Measurements from ENCODE around the gene CNN2. TPM values are rescaled to one million over a fixed set of nuclear protein-coding genes. Genes with fewer than 3 reads are reported as not detected.

CNN2 gene
- total RNA-seq, 4 donors from 2014 or later, result 2.2 to 10.1 (median 4.1) TPM

DNA sequence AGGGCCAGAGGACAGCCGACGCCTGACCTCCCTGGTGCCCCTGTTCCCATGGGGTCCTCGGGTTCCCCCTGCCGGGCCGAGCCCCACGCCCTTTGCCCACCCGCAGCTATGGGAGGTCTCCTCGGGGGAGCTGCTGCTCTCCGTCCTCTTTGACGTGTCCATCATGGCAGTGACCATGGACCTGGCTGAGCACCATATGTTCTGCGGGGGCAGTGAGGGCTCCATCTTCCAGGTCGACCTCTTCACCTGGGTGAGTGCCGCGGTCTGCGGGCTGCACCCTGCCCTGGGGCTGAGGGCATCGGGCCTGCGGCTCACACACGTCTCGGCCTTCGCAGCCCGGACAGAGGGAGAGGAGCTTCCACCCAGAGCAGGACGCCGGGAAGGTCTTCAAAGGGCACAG, 35.7 kb upstream of the CNN2 start:
- in situ Hi-C loops (cut with MboI; ENCODE audit: low sequenced_read_pairs in 4 of 4), result loop anchor here in 1 of 4 donors (25.0 kb wide), 1 partner anchor 128 kb away; the partner anchor contains the start of genes CFD and ELANE
- intact Hi-C loops (cut with DNase I; ENCODE audit: low total_unique reads), result no loop called here
- no peaks in the 10 kb centered on the region for H3K4me1 ChIP-seq
- peaks cover 0 to 36% of the 10 kb centered on the region in 2 donors for H3K36me3 ChIP-seq
- ATAC-seq (no peak), DNase-seq (no peak)
- H3K27ac ChIP-seq, result no peak overlapping the region
- H3K4me3 ChIP-seq, result no peak overlapping the region
- H3K27me3 ChIP-seq, result peaks cover under 1 to 2% (median 2%) of the 10 kb centered on the region in 3 donors
- TF ChIP-seq, protein P1, sequence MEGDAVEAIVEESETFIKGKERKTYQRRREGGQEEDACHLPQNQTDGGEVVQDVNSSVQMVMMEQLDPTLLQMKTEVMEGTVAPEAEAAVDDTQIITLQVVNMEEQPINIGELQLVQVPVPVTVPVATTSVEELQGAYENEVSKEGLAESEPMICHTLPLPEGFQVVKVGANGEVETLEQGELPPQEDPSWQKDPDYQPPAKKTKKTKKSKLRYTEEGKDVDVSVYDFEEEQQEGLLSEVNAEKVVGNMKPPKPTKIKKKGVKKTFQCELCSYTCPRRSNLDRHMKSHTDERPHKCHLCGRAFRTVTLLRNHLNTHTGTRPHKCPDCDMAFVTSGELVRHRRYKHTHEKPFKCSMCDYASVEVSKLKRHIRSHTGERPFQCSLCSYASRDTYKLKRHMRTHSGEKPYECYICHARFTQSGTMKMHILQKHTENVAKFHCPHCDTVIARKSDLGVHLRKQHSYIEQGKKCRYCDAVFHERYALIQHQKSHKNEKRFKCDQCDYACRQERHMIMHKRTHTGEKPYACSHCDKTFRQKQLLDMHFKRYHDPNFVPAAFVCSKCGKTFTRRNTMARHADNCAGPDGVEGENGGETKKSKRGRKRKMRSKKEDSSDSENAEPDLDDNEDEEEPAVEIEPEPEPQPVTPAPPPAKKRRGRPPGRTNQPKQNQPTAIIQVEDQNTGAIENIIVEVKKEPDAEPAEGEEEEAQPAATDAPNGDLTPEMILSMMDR (IDR thresholded peaks at IDR 0.05 in 4 of 5, conservative IDR thresholded peaks at IDR 0.05 in 1 of 5), result no peak
- no peak for TF ChIP-seq POLR2A (IDR thresholded peaks at IDR 0.05)
- no peaks in the 10 kb centered on the region for H3K9me3 ChIP-seq

- H3K27me3 ChIP-seq, result peaks cover 7 to 8% (median 8%) of the 10 kb centered on the region in 3 donors
- no peaks in the 10 kb centered on the region for H3K9me3 ChIP-seq
- peaks cover 0 to 6% of the 10 kb centered on the region in 2 donors for H3K4me1 ChIP-seq
- no peak for TF ChIP-seq POLR2A (IDR thresholded peaks at IDR 0.05)
- TF ChIP-seq, protein P1 (IDR thresholded peaks at IDR 0.05 in 4 of 5, conservative IDR thresholded peaks at IDR 0.05 in 1 of 5), result no peak
- H3K4me3 ChIP-seq, result no peak overlapping the region
- peak overlapping the region in 1 of 4 donors; percentile 18 for H3K27ac ChIP-seq
- in situ Hi-C loops (cut with MboI; ENCODE audit: low sequenced_read_pairs in 4 of 4) (loop anchor here in 1 of 4 donors (25.0 kb wide), 1 partner anchor 129 kb away; the partner anchor contains the start of genes CFD and ELANE), intact Hi-C loops (cut with DNase I; ENCODE audit: low total_unique reads) (no loop called here)
- peak in 1 of 2 donors; percentile 44 for DNase-seq
- peak in 1 of 2 donors; percentile 39 for ATAC-seq
- H3K36me3 ChIP-seq, result peaks cover 0 to 30% of the 10 kb centered on the region in 2 donors
Observed at GRCh38 chr19:991174-991931, 35.1 kb upstream of the CNN2 start.

- no peak for DNase-seq
- intact Hi-C loops (cut with DNase I; ENCODE audit: low total_unique reads), result no loop called here
- H3K27me3 ChIP-seq, result peaks cover 14 to 16% (median 15%) of the 10 kb centered on the region in 3 donors
- H3K4me1 ChIP-seq, result peaks cover 0 to 9% of the 10 kb centered on the region in 2 donors
- no peak overlapping the region for H3K4me3 ChIP-seq
- H3K9me3 ChIP-seq, result no peaks in the 10 kb centered on the region
- TF ChIP-seq POLR2A (IDR thresholded peaks at IDR 0.05), result no peak
- TF ChIP-seq, protein P1 (IDR thresholded peaks at IDR 0.05 in 4 of 5, conservative IDR thresholded peaks at IDR 0.05 in 1 of 5), result no peak
- ATAC-seq, result no peak
- in situ Hi-C loops (cut with MboI; ENCODE audit: low sequenced_read_pairs in 4 of 4), result loop anchor here in 1 of 4 donors (25.0 kb wide), 1 partner anchor 130 kb away; the partner anchor contains the start of genes CFD and ELANE
- H3K36me3 ChIP-seq, result peaks cover 0 to 29% of the 10 kb centered on the region in 2 donors
- no peak overlapping the region for H3K27ac ChIP-seq
Observed at GRCh38 chr19:991932-992669, 34.3 kb upstream of the CNN2 start.

GRCh38 chr19:992670-993055, 33.7 kb upstream of the CNN2 start:
- Histone ChIP-seq H3K27me3 (peaks cover 20 to 21% (median 21%) of the 10 kb centered on the region in 3 donors), H3K36me3 (peaks cover 0 to 29% of the 10 kb centered on the region in 2 donors), H3K4me1 (peaks cover 0 to 9% of the 10 kb centered on the region in 2 donors), H3K4me3 (no peak overlapping the region), H3K27ac (no peak overlapping the region), H3K9me3 (no peaks in the 10 kb centered on the region)
- in situ Hi-C loops (cut with MboI; ENCODE audit: low sequenced_read_pairs in 4 of 4), result loop anchor here in 1 of 4 donors (25.0 kb wide), 1 partner anchor 130 kb away; the partner anchor contains the start of genes CFD and ELANE
- DNase-seq (no peak), ATAC-seq (no peak)
- TF ChIP-seq POLR2A (IDR thresholded peaks at IDR 0.05), result no peak
- TF ChIP-seq, protein P1 (IDR thresholded peaks at IDR 0.05 in 4 of 5, conservative IDR thresholded peaks at IDR 0.05 in 1 of 5), result no peak
- intact Hi-C loops (cut with DNase I; ENCODE audit: low total_unique reads), result no loop called here

Measured in gastrocnemius medialis (tissue), 4 donors.